GM19328 (cell line): ENCODE data around the gene MBNL2.

Experiments
- ATAC-seq: cut with Tn5 transposase; IDR thresholded peaks from one replicate; pipeline ENCODE4 v1.9.1; 2021; ENCODE audit warnings: mild to moderate bottlenecking, moderate library complexity; ENCODE audit not compliant: unreplicated experiment

MBNL2 gene

GRCh38 chr13:97267418-97268059, 45.4 kb downstream of the MBNL2 start:
- ATAC-seq = no peak

- ATAC-seq = no peak
Observed at GRCh38 chr13:97268772-97269171, 46.6 kb downstream of the MBNL2 start.

DNA sequence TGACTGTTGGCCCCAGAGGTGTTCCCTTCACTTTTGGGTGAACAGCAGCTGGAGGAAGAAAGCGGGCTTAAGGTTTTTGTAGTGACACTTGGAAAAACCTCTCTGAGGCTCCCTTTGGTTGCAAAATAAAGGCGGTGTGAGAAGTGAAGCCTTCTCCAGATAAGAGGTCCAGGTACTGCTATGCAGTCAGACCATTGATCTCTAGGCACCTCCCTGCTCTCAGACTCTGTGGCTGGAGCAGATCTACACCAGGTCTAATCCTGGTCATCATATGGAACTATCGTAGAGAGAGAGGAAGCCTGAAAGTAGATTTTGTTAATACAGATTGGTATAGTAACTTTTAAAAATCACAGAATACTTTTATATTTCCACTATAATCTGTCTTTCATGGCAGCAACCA, 47.5 kb downstream of the MBNL2 start:
- no peak for ATAC-seq

DNA sequence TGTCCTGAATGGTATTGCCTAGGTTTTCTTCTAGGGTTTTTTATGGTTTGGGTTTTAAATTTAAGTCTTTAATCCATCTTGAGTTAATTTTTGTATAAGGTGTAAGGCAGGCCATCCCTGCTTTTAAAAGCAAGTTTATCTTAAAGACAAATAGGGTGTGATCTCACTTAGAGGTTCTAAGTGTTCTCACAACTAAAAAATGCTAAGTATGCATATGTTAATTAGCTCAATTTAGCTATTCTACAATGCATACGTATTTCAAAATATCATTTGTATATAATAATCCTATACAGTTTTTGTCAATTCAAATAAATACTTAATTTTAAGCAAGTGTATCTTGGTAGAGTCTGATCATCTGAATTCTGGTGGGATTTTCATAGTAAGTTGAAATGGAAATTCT, 50.4 kb downstream of the MBNL2 start:
- no peak for ATAC-seq

DNA sequence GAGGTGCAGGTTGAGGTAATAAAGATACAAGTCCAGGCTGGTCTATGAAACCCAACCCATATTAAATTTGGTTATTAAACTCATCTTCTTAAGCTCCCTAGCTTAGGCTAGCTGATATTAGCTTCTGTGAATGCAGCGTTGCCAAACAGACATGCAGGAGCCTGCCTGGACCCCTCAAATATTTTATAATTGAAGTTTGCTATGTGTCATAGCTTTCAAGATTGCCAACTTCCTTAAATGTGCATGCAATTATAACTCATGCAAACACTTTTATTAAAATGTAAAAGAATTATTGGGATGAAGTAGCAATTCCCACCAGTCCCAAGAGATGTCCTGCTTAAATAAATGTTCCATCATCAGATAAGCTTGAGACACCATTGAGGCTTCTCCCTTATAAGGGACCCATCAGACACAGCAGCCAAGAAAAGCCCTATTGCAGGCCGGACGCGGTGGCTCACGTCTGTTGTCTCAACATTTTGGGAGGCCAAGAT, 51.3 kb downstream of the MBNL2 start:
- ATAC-seq = no peak

GRCh38 chr13:97274829-97275649, 52.9 kb downstream of the MBNL2 start:
- no peak for ATAC-seq

GRCh38 chr13:97275776-97276501, 53.8 kb downstream of the MBNL2 start:
- ATAC-seq = no peak

GRCh38 chr13:97276862-97277269, 54.7 kb downstream of the MBNL2 start:
- ATAC-seq = no peak

DNA sequence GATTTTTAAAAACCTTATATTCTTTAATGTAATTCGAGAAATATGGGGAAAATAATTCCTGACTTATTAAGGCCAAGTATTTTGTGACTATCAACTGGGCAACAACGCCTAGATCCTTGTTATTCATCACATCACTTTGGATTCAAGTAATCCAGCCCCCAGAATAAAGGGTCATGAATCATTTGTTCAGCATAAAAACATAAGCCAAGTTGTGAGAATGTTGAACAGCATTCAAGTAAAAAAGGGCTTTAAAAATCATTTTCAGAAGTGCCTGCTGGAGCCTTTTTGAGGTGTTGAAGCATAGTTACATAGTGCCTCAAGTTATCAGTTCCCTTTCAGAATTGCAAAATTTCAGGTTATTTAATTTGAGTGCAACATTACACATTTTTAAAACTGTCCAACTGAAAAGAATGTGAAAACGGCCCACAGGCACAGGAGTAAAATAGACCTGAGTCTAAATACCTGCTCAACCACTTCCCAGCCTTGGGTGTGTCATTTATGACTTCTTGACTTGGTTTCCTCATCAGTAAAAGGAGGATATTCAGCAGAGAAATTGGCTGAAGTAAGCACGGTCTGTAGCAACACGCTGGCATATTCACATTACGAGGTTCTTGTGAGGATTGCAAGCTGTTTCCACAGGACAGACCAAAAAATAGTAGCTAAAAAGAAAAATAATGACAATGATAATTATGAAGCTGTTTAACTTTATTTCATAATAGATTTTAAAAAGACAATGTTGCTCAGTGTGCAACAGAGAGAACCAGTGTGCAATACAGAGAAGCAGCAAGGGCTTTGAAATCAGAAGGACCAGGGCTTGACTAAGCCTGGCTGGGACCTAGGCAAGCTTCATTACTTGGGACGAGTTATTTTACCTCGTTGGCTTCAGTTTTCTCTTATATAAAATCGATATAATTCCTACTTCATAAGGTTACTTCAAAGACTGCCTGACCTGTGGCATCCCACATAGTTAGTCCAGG, 56.6 kb downstream of the MBNL2 start:
- no peak for ATAC-seq

- no peak for ATAC-seq
Observed at GRCh38 chr13:97279913-97280312, 57.8 kb downstream of the MBNL2 start.

GRCh38 chr13:97280478-97280877, 58.3 kb downstream of the MBNL2 start:
- ATAC-seq = no peak

DNA sequence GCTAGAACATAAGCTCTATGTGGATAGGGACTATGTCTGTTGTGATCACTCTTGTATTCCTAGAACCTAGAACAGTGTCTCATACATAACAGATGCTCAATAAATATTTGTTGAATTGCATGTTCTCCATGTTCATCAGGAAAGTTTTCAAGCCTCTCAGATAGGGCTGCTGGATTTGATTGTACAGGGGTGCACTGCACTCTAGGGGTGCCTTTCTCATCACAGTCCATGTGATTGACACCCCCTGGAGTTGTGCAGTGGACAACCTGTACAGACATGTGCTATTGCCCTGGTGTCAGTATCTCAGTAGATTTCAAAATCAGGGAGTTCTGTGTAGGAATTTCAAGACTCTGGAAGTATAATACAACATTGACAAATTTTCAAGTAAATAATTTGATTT, 58.9 kb downstream of the MBNL2 start:
- no peak for ATAC-seq

DNA sequence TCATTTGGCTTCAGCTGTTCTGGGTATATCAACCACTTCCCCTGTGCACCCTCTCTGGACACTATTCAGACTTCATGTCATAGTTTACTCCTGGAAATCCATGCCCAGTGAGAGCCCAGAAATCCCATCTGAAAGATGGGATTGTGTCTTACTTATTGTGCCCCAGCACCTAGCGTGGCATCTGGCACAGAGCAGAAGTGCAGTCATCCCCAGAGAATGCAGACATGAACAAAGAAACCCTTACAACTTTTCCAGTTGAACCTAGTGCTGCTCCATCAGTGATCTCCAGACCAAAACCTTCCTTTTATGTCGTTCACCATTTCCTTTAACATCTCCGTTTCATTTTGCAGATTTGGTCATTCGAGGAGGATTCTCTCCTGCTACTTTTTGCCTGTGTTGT, 60.6 kb downstream of the MBNL2 start:
- no peak for ATAC-seq

DNA sequence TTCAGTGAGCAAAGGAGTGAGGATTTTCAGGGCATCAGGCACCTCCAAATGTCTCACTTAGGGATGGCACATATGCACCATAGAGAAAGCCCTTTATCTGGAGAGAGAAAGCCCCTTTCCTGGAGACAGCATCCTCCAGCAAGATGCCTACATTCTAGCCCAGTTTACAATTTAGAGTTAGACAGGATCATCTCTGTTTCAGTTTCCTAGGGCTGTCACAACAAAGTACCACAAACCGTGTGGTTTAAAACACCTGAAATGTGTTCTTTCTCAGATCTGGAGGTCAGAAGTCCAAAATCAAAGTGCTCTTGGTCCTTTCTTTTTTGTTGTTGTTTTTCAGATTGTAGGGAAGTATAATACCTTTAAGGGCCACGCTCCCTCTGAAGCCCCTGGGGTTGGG, 61.8 kb downstream of the MBNL2 start:
- no peak for ATAC-seq

- no peak for ATAC-seq
Observed at GRCh38 chr13:97284558-97284957, 62.4 kb downstream of the MBNL2 start.

DNA sequence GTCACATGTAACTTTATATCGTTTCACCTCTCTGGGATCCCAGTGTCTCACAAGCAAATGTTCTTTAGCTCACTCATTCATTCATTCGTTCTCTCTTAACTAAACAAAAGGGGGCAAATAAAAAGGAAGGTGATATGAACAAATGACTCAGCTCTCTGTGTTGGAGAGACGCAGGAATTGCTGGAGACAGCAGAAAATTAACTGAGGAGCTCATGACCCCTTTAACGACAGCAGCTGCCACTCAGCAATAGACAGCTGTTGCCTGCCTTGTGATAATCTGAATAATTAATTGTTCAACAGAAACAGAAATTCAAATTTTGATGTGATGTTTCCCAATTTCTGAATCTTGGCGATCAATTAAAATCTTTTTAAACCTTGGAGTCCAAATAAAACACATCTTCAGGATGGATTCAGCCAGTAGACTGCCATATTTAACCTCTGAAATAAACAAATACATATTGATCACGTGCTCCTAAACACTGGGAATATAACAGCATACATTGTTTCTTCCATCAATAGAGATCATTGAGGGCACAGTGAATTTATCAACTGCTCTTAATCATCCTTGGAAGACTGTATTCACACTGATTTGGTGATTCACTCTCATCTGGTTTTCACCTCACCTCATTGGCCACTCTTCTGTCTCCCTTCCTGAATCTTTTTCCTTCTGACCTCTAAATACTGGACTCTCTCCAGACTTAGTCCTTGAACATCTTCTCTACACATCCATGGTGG, 63.3 kb downstream of the MBNL2 start:
- ATAC-seq = no peak

DNA sequence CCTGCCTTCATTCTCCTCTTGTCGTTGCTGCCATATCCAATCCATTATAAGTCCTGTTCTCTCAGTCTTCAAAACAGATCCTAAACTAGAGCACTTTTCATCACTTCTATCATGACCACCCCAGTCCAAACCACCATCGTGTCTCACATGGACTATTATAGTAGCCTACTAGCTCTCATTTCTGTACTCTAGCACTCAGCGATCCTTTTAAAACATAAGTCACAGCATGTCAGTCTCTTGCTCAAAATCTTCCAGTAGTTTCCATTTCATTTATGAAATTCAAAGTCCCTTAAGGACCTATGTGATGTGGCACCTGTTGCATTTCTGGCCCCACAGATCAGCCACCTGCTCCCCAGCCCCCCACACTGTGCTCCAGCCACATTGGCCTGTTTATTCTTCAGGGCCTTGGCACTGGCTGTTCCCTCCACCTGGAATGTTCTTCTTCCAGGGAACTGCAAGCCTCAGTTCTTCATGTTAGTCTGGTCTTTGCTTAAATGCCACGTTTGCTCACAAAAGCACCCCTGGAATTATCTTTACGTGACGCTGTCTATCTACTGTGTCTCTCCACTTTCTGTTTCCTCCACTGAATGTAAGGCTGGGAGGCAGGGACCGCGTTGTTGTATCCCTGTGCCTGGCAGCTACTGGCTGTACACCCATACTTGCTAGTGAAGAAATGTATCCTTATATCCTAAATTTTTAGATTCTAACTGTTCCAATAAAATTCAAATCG, 64.3 kb downstream of the MBNL2 start:
- no peak for ATAC-seq

DNA sequence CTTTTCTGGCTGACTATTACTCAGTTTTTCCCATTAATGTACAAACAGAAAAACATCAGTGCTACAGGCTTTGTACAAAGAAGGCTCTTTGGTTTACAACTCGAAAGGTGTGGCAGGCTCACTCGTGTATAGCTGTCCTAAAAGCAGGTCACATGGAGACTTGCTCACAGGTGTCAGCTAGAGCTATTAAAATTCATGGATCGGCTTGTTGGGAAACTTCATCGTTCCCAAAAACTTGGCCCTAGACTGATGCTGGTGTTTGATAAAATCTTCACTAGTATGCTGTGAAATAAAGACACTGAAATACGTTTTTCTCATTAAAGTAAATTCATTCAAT, 64.9 kb downstream of the MBNL2 start:
- no peak for ATAC-seq

- ATAC-seq = no peak
Observed at GRCh38 chr13:97288486-97288900, 66.4 kb downstream of the MBNL2 start.
